ENCODE results near the gene RPA3. TPM values are rescaled to one million over a fixed set of nuclear protein-coding genes. Genes with fewer than 3 reads are reported as not detected.
A peak's percentile ranks its signal among the peaks of the same experiment; 100 is the strongest.

Gene RPA3
- total and polyA plus RNA-seq, 2 donors from 2014 or later, result 33.7 to 59.4 TPM

DNA sequence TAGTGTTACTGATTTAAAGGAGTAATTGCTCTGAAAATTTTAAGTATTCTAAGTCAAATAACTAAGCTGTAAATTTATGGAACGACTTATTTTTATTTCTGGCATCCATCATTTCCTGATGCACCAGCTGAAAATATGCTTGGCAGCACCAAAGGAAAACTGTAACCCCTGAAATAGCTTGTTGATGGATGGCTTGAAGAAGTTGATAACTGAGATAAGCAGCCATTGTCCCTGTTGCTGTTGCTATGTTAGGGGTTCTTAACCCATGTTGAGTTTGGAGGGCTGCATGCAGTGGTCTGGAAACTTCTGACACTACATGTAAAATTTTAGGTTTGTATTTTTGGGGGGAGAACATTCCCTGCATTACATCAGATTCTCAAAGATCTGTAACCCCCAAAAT lies 30.6 kb downstream of the RPA3 start:
- DNase-seq (no peak), FAIRE-seq (no peak)
- H3K27me3 ChIP-seq (ENCODE audit: control insufficient read depth, insufficient read depth, low read length), result no peaks in the 10 kb centered on the region
- TF ChIP-seq, protein P1, sequence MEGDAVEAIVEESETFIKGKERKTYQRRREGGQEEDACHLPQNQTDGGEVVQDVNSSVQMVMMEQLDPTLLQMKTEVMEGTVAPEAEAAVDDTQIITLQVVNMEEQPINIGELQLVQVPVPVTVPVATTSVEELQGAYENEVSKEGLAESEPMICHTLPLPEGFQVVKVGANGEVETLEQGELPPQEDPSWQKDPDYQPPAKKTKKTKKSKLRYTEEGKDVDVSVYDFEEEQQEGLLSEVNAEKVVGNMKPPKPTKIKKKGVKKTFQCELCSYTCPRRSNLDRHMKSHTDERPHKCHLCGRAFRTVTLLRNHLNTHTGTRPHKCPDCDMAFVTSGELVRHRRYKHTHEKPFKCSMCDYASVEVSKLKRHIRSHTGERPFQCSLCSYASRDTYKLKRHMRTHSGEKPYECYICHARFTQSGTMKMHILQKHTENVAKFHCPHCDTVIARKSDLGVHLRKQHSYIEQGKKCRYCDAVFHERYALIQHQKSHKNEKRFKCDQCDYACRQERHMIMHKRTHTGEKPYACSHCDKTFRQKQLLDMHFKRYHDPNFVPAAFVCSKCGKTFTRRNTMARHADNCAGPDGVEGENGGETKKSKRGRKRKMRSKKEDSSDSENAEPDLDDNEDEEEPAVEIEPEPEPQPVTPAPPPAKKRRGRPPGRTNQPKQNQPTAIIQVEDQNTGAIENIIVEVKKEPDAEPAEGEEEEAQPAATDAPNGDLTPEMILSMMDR (IDR thresholded peaks at IDR 0.05; ENCODE audit: borderline replicate concordance, extremely low read depth, insufficient read depth), result no peak
- H3K27ac ChIP-seq (ENCODE audit: low read depth in 2 of 2, low read length in 2 of 2), result no peak overlapping the region
- no peaks in the 10 kb centered on the region for H3K36me3 ChIP-seq (ENCODE audit: control insufficient read depth in 2 of 3, insufficient read depth in 3 of 3, low read length in 3 of 3)
- H3K9me3 ChIP-seq (ENCODE audit: control insufficient read depth in 2 of 3, insufficient read depth in 1 of 3, low read length in 3 of 3), result no peaks in the 10 kb centered on the region
- H3K4me1 ChIP-seq (ENCODE audit: control insufficient read depth in 2 of 3, insufficient read depth in 2 of 3, low read depth in 1 of 3, low read length in 3 of 3), result peaks cover 0 to 11% (median 0%) of the 10 kb centered on the region in 3 donors
- intact Hi-C loops (cut with DNase I), result no loop called here
- H3K4me3 ChIP-seq (ENCODE audit: low read length in 3 of 3), result no peak overlapping the region
- H3K9ac ChIP-seq (ENCODE audit: low read length in 3 of 3), result no peak overlapping the region

DNA sequence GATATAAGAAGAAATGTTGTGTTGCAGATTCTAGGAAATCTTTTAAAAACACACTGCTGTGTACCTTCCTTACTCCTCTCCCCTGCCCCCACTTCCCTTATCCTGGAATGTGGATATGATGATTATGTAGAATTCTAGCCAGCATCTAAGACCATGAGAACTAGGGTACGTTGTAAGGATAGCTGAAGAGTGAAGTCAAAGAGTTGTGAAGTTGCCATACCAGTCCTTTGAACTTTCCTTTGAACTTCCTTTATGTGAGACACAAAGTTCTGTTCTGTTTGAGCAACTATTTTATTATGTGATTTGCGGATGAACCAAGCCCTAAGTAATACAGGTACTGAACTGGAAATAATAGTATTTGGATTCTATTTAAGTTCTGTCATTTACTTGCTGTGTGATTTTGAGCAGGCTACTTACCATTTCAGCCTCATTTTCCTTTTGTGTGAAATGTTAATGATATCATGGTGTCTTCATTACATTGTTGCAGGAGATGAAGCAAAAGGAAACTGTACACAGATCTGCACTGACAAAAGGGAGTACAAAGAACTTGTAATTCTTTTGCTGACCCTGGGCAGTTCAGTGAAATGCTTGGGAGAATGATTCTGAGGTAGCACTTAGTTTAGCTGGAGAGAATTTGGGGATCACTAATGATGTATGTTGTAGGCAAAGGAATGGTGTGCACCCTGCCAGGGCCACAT lies 31.4 kb downstream of the RPA3 start:
- FAIRE-seq, result no peak
- no peaks in the 10 kb centered on the region for H3K9me3 ChIP-seq (ENCODE audit: control insufficient read depth in 2 of 3, insufficient read depth in 1 of 3, low read length in 3 of 3)
- H3K36me3 ChIP-seq (ENCODE audit: control insufficient read depth in 2 of 3, insufficient read depth in 3 of 3, low read length in 3 of 3), result no peaks in the 10 kb centered on the region
- H3K4me1 ChIP-seq (ENCODE audit: control insufficient read depth in 2 of 3, insufficient read depth in 2 of 3, low read depth in 1 of 3, low read length in 3 of 3), result peaks cover 0 to 11% (median 0%) of the 10 kb centered on the region in 3 donors
- no peaks in the 10 kb centered on the region for H3K27me3 ChIP-seq (ENCODE audit: control insufficient read depth, insufficient read depth, low read length)
- TF ChIP-seq, protein P1 (IDR thresholded peaks at IDR 0.05; ENCODE audit: borderline replicate concordance, extremely low read depth, insufficient read depth), result no peak
- no peak overlapping the region for H3K4me3 ChIP-seq (ENCODE audit: low read length in 3 of 3)
- no peak overlapping the region for H3K9ac ChIP-seq (ENCODE audit: low read length in 3 of 3)
- intact Hi-C loops (cut with DNase I), result no loop called here
- no peak overlapping the region for H3K27ac ChIP-seq (ENCODE audit: low read depth in 2 of 2, low read length in 2 of 2)
- no peak for DNase-seq

DNA sequence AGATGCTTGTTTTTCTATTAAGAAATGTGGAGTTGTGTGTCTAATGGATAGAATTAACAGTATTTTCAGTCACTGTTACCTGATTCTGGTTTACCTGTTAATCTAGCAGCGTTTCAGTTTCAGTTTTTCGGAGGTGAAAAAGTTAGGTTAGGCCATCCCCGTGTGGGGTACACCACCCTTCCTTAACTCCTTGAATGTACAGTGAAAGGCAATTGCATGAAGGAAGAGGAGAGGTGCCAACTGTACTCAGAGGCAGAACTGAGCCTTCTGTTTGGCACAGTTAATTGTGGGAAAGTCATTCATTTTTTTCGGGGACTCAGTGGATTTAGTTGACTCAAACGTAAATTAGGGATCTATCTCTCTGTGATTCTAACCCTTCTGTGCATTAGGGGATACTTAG lies 35.5 kb downstream of the RPA3 start:
- Histone ChIP-seq H3K27me3 (ENCODE audit: control insufficient read depth, insufficient read depth, low read length) (no peaks in the 10 kb centered on the region), H3K4me3 (ENCODE audit: low read length in 3 of 3) (peak overlapping the region in 1 of 3 donors; percentile 19), H3K9ac (ENCODE audit: low read length in 3 of 3) (peak overlapping the region in 1 of 3 donors; percentile 4), H3K9me3 (ENCODE audit: control insufficient read depth in 2 of 3, insufficient read depth in 1 of 3, low read length in 3 of 3) (no peaks in the 10 kb centered on the region), H3K27ac (ENCODE audit: low read depth in 2 of 2, low read length in 2 of 2) (no peak overlapping the region), H3K36me3 (ENCODE audit: control insufficient read depth in 2 of 3, insufficient read depth in 3 of 3, low read length in 3 of 3) (no peaks in the 10 kb centered on the region), H3K4me1 (ENCODE audit: control insufficient read depth in 2 of 3, insufficient read depth in 2 of 3, low read depth in 1 of 3, low read length in 3 of 3) (peaks cover 0 to 9% (median 3%) of the 10 kb centered on the region in 3 donors)
- FAIRE-seq (no peak), DNase-seq (no peak)
- intact Hi-C loops (cut with DNase I), result no loop called here
- TF ChIP-seq, protein P1 (IDR thresholded peaks at IDR 0.05; ENCODE audit: borderline replicate concordance, extremely low read depth, insufficient read depth), result no peak

Data from kidney (tissue), 14 donors.